Fibroblast of skin of scalp (primary cell): ENCODE data around the gene AP2A1.

Experiments used
- DNase-seq: peaks from one replicate; pipeline ENCODE4 v3.0.0-alpha.2; 2013

Gene AP2A1

GRCh38 chr19:49840736-49841249 is 74.0 kb downstream of the AP2A1 start:
- no peak for DNase-seq

GRCh38 chr19:49843265-49843664 is 76.5 kb downstream of the AP2A1 start:
- DNase-seq: no peak

GRCh38 chr19:49844138-49845095 is 77.6 kb downstream of the AP2A1 start:
- DNase-seq: no peak

- DNase-seq: peak; percentile 66
Observed at GRCh38 chr19:49845414-49845813, 78.6 kb downstream of the AP2A1 start.

GRCh38 chr19:49846408-49846807 is 79.6 kb downstream of the AP2A1 start:
- DNase-seq: no peak

GRCh38 chr19:49847731-49848696 is 81.2 kb downstream of the AP2A1 start:
- peak; percentile 81 for DNase-seq

- no peak for DNase-seq
Observed at GRCh38 chr19:49848938-49849337, 82.1 kb downstream of the AP2A1 start.

- DNase-seq: no peak
Observed at GRCh38 chr19:49849433-49850220, 82.8 kb downstream of the AP2A1 start.

GRCh38 chr19:49850221-49850486 is 83.4 kb downstream of the AP2A1 start:
- no peak for DNase-seq

GRCh38 chr19:49850487-49851342 is 83.9 kb downstream of the AP2A1 start, which contains the start of gene PTOV1:
Gene PTOV1 (plus strand): TSS chr19:49851159.
- peak; percentile 94 for DNase-seq

GRCh38 chr19:49851456-49852259 is 84.9 kb downstream of the AP2A1 start:
- no peak for DNase-seq

- DNase-seq: peak; percentile 23
Observed at GRCh38 chr19:49852631-49853126, 85.9 kb downstream of the AP2A1 start.

- DNase-seq: no peak
Observed at GRCh38 chr19:49853852-49854377, 87.1 kb downstream of the AP2A1 start.

- DNase-seq: no peak
Observed at GRCh38 chr19:49854378-49855263, 87.8 kb downstream of the AP2A1 start.

- no peak for DNase-seq
Observed at GRCh38 chr19:49855277-49855675, 88.5 kb downstream of the AP2A1 start.

GRCh38 chr19:49855676-49856573 is 89.1 kb downstream of the AP2A1 start:
- DNase-seq: no peak

GRCh38 chr19:49856574-49857021 is 89.8 kb downstream of the AP2A1 start:
- DNase-seq: no peak
